ENCODE measurements around the gene MASP1. TPM values are rescaled to one million over a fixed set of nuclear protein-coding genes. Genes with fewer than 3 reads are reported as not detected.

The MASP1 gene, protein sequence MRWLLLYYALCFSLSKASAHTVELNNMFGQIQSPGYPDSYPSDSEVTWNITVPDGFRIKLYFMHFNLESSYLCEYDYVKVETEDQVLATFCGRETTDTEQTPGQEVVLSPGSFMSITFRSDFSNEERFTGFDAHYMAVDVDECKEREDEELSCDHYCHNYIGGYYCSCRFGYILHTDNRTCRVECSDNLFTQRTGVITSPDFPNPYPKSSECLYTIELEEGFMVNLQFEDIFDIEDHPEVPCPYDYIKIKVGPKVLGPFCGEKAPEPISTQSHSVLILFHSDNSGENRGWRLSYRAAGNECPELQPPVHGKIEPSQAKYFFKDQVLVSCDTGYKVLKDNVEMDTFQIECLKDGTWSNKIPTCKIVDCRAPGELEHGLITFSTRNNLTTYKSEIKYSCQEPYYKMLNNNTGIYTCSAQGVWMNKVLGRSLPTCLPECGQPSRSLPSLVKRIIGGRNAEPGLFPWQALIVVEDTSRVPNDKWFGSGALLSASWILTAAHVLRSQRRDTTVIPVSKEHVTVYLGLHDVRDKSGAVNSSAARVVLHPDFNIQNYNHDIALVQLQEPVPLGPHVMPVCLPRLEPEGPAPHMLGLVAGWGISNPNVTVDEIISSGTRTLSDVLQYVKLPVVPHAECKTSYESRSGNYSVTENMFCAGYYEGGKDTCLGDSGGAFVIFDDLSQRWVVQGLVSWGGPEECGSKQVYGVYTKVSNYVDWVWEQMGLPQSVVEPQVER
- total RNA-seq, result not detected

DNA sequence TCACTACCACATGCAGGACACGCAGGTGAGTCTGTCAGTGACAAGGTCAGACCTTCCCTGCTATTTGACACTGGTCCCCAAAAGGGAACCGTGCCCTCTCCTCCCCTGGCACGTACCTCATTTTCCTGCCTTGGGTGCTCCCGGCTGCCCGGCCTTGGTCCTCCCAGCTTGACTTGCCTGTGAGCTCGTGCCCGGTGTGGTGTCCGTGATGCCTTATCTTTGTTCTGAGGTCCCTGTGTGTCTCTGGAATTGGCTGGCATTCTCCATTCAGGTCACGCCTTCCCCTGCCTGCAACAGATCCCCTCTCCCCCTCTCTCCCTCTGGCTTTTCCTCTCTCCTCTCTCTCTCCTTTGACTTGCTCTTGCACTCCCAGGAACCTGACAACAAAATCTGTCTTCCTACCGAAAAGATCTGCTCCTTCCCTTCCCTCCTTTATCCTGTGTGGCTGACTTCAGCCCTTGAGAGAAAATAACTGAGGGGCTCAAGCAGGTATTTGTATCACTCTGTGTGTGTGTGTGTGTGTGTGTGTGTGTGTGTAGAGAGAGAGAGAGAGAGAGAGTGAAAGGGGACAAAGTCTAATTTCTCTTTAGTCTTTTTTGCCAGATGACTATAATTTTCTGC lies at the start of gene MASP1:
MASP1 (minus strand) TSS at position 226 of the 621 bp plus-strand sequence; CDS start at position 121, 105 bp downstream.
- H3K9me3 Mint-ChIP-seq, result no peaks in the 10 kb centered on the region
- no peak for DNase-seq
- intact Hi-C loops (cut with micrococcal nuclease), result no loop called here
- H3K4me1 Mint-ChIP-seq (ENCODE audit: low read depth), result no peaks in the 10 kb centered on the region
- POLR2A ChIA-PET, result no interaction called here
- H3K27ac Mint-ChIP-seq, result no peak within 1 kb of the TSS
- H3K36me3 Mint-ChIP-seq (ENCODE audit: low read depth), result no peaks in the 10 kb centered on the region
- CTCF ChIA-PET, result interaction anchor here (1.0 kb wide), 1 partner anchor 15 kb away, joined by 3 read pairs; no protein-coding TSS in a partner anchor
- peaks cover 23% of the 10 kb centered on the region for H3K27me3 Mint-ChIP-seq
- no peak for ATAC-seq
- H3K4me3 Mint-ChIP-seq, result no peak within 1 kb of the TSS
- TF ChIP-seq, protein P1, sequence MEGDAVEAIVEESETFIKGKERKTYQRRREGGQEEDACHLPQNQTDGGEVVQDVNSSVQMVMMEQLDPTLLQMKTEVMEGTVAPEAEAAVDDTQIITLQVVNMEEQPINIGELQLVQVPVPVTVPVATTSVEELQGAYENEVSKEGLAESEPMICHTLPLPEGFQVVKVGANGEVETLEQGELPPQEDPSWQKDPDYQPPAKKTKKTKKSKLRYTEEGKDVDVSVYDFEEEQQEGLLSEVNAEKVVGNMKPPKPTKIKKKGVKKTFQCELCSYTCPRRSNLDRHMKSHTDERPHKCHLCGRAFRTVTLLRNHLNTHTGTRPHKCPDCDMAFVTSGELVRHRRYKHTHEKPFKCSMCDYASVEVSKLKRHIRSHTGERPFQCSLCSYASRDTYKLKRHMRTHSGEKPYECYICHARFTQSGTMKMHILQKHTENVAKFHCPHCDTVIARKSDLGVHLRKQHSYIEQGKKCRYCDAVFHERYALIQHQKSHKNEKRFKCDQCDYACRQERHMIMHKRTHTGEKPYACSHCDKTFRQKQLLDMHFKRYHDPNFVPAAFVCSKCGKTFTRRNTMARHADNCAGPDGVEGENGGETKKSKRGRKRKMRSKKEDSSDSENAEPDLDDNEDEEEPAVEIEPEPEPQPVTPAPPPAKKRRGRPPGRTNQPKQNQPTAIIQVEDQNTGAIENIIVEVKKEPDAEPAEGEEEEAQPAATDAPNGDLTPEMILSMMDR (IDR thresholded peaks at IDR 0.05), result no peak

DNA sequence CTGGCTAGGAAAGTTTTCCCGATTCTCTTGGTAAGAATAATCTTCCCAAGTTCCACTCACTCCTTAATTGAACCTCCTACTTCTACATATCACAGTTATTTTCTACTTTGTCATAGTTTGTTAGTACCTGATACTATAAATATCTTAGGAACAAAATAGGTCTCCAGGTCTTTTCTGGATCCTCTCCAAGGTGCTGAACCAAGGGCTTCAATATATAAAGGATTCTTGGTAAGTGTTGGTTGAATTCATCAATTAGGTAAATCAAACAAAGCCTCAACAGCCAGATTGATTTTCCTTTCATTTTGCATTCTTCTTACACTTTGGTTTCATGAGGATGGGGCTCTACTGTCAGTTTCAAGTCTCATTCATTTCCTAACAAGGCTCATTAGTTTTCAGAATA lies 49.0 kb upstream of the MASP1 start:
- POLR2A ChIA-PET, result no interaction called here
- no peaks in the 10 kb centered on the region for H3K36me3 Mint-ChIP-seq (ENCODE audit: low read depth)
- H3K9me3 Mint-ChIP-seq, result no peaks in the 10 kb centered on the region
- no peak for ATAC-seq
- peaks cover 13% of the 10 kb centered on the region for H3K27me3 Mint-ChIP-seq
- H3K4me1 Mint-ChIP-seq (ENCODE audit: low read depth), result no peaks in the 10 kb centered on the region
- H3K27ac Mint-ChIP-seq, result no peak overlapping the region
- intact Hi-C loops (cut with micrococcal nuclease), result no loop called here
- DNase-seq, result no peak
- CTCF ChIA-PET, result no interaction called here
- H3K4me3 Mint-ChIP-seq, result no peak overlapping the region
- TF ChIP-seq, protein P1 (IDR thresholded peaks at IDR 0.05), result no peak

DNA sequence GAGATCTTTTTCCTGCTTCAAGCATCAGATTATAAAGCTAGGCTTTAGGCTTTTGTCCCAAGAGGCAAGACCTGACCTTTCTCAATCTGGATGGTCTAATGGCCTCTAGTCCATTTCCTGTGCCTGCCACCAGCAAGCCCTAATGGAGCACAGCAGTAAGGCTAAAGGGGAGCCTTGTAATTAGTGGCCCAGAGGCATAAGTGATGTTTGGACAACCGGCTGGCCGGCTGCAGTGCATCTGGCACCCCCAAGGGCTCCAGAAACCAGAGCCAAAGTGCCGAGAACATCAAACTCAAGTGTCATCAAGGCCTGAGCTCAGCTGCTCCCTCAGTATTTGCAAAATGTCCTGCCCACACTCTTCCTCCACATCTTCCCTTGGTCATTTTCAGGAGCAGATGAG lies 44.8 kb upstream of the MASP1 start:
- DNase-seq, result no peak
- no peak for ATAC-seq
- Mint-ChIP-seq H3K4me3 (no peak overlapping the region), H3K36me3 (ENCODE audit: low read depth) (no peaks in the 10 kb centered on the region), H3K27ac (no peak overlapping the region), H3K4me1 (ENCODE audit: low read depth) (no peaks in the 10 kb centered on the region), H3K9me3 (no peaks in the 10 kb centered on the region), H3K27me3 (peaks cover 10% of the 10 kb centered on the region)
- CTCF ChIA-PET, result interaction anchor here (10.3 kb wide), 1 partner anchor 17 kb away, joined by 93 read pairs; no protein-coding TSS in a partner anchor
- intact Hi-C loops (cut with micrococcal nuclease), result no loop called here
- POLR2A ChIA-PET, result no interaction called here
- TF ChIP-seq, protein P1 (IDR thresholded peaks at IDR 0.05), result no peak

DNA sequence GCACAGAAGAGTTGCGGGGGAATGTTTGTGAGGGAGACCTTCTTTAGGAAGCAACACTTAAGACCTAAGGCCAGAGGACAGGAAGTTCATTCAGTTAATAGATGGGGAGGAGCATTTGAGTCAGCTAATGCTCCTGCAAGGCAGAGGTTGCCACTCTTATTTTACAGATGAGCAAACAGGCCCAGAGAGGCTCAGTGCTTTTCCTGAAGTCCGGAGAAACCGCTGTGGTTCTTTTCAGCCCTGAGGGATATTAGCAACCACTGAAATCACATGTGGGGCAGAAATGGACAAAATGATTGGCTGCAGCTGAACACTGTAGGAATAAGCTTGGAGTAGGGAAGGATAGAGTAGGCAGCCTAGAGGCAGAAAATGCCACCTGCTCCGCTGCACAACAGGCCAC lies 43.4 kb upstream of the MASP1 start:
- POLR2A ChIA-PET, result no interaction called here
- H3K36me3 Mint-ChIP-seq (ENCODE audit: low read depth), result no peaks in the 10 kb centered on the region
- ATAC-seq, result no peak
- no peak for DNase-seq
- H3K27me3 Mint-ChIP-seq, result peaks cover 10% of the 10 kb centered on the region
- TF ChIP-seq, protein P1 (IDR thresholded peaks at IDR 0.05), result no peak
- CTCF ChIA-PET, result interaction anchor here (10.3 kb wide), 1 partner anchor 16 kb away, joined by 93 read pairs; no protein-coding TSS in a partner anchor
- H3K4me1 Mint-ChIP-seq (ENCODE audit: low read depth), result no peaks in the 10 kb centered on the region
- H3K27ac Mint-ChIP-seq, result no peak overlapping the region
- no peak overlapping the region for H3K4me3 Mint-ChIP-seq
- no peaks in the 10 kb centered on the region for H3K9me3 Mint-ChIP-seq
- intact Hi-C loops (cut with micrococcal nuclease), result no loop called here

All from activated CD8-positive, alpha-beta T cell treated with anti-CD3 and anti-CD28 coated beads for 36 hours (primary cell).